Skeletal muscle tissue (tissue), 4 donors: ENCODE data around the gene ENDOG. TPM values are rescaled to one million over a fixed set of nuclear protein-coding genes. Genes with fewer than 3 reads are reported as not detected.
"Not testable (repeated sequence)": the region's sequence is repeated elsewhere in the genome, so short reads cannot be mapped to it uniquely, and the experiment has no call there.

Experiments
- H3K27ac ChIP-seq: one replicate; pipeline ENCODE4 v1.7.0; 2013; ENCODE audit warnings: mild to moderate bottlenecking, low read depth, low read length, inconsistent platforms
- H3K27me3 ChIP-seq, 3 donors: one replicate each; pipeline ENCODE4 v1.7.0; 2013; ENCODE audit warnings: low read length in 3 of 3; ENCODE audit not compliant: control insufficient read depth in 3 of 3, insufficient read depth in 3 of 3
- H3K36me3 ChIP-seq, 3 donors: one replicate each; pipeline ENCODE4 v1.7.0; 2013; ENCODE audit warnings: low read length in 3 of 3; ENCODE audit not compliant: control insufficient read depth in 3 of 3, insufficient read depth in 3 of 3
- H3K4me1 ChIP-seq, 3 donors: one replicate each; pipeline ENCODE4 v1.7.0; 2013; ENCODE audit warnings: low read length in 3 of 3, mild to moderate bottlenecking in 3 of 3; ENCODE audit not compliant: control insufficient read depth in 3 of 3, insufficient read depth in 3 of 3
- H3K4me3 ChIP-seq, 3 donors: one replicate each; pipeline ENCODE4 v1.7.0; 2013; ENCODE audit warnings: low read length in 3 of 3
- H3K9ac ChIP-seq, 3 donors: one replicate each; pipeline ENCODE4 v1.7.0; 2013; ENCODE audit warnings: low read length in 3 of 3, mild to moderate bottlenecking in 3 of 3, moderate library complexity in 2 of 3, low read depth in 1 of 3
- H3K9me3 ChIP-seq, 3 donors: one replicate each; pipeline ENCODE4 v1.7.0; 2013; ENCODE audit warnings: low read length in 3 of 3; ENCODE audit not compliant: control insufficient read depth in 3 of 3
- total RNA-seq: library from RNA; depleted of rRNA; stranded (reverse); fragments of >200 nt; gene quantifications from one replicate; pipeline ENCODE4 v1.2.3, GENCODE V29; 2014
- donor health status: Osteomylitis.

Gene ENDOG
- total RNA-seq, 1 donor from 2014 or later, result 19.3 TPM

- H3K9ac ChIP-seq, result no peak overlapping the region
- no peaks in the 10 kb centered on the region for H3K9me3 ChIP-seq
- no peaks in the 10 kb centered on the region for H3K4me1 ChIP-seq
- H3K27me3 ChIP-seq, result no peaks in the 10 kb centered on the region
- no peak overlapping the region for H3K4me3 ChIP-seq
- H3K27ac ChIP-seq, result no peak overlapping the region
- H3K36me3 ChIP-seq, result peaks cover 8 to 26% (median 23%) of the 10 kb centered on the region in 3 donors
Observed at GRCh38 chr9:128840524-128840923, 22.2 kb downstream of the ENDOG start.

- no peaks in the 10 kb centered on the region for H3K4me1 ChIP-seq
- no peak overlapping the region for H3K27ac ChIP-seq
- H3K36me3 ChIP-seq, result peaks cover 3 to 23% (median 17%) of the 10 kb centered on the region in 3 donors
- H3K4me3 ChIP-seq, result no peak overlapping the region
- no peaks in the 10 kb centered on the region for H3K9me3 ChIP-seq
- H3K27me3 ChIP-seq, result no peaks in the 10 kb centered on the region
- H3K9ac ChIP-seq, result no peak overlapping the region
Observed at GRCh38 chr9:128841694-128842492, 23.6 kb downstream of the ENDOG start.

GRCh38 chr9:128843171-128843570, 24.9 kb downstream of the ENDOG start:
- peaks cover 0 to 14% (median 10%) of the 10 kb centered on the region in 3 donors for H3K36me3 ChIP-seq
- not testable (repeated sequence) for H3K4me1 ChIP-seq, H3K4me3 ChIP-seq, H3K27me3 ChIP-seq, H3K9me3 ChIP-seq, H3K27ac ChIP-seq, H3K9ac ChIP-seq

- no peaks in the 10 kb centered on the region for H3K9me3 ChIP-seq
- peaks cover 0 to 9% (median 7%) of the 10 kb centered on the region in 3 donors for H3K36me3 ChIP-seq
- H3K4me1 ChIP-seq, result no peaks in the 10 kb centered on the region
- H3K27ac ChIP-seq, result no peak overlapping the region
- H3K4me3 ChIP-seq, result no peak overlapping the region
- H3K27me3 ChIP-seq, result no peaks in the 10 kb centered on the region
- H3K9ac ChIP-seq, result no peak overlapping the region
Observed at GRCh38 chr9:128845186-128845931, 27.1 kb downstream of the ENDOG start.

- Histone ChIP-seq H3K36me3 (peaks cover 0 to 9% (median 7%) of the 10 kb centered on the region in 3 donors), H3K4me3 (no peak overlapping the region), H3K27me3 (no peaks in the 10 kb centered on the region), H3K4me1 (no peaks in the 10 kb centered on the region), H3K9me3 (no peaks in the 10 kb centered on the region), H3K27ac (no peak overlapping the region), H3K9ac (no peak overlapping the region)
Observed at GRCh38 chr9:128846680-128847030, 28.4 kb downstream of the ENDOG start.

- Histone ChIP-seq H3K9me3 (no peaks in the 10 kb centered on the region), H3K27ac (no peak overlapping the region), H3K4me3 (no peak overlapping the region), H3K9ac (no peak overlapping the region), H3K27me3 (no peaks in the 10 kb centered on the region), H3K36me3 (peaks cover 0 to 2% (median 0%) of the 10 kb centered on the region in 3 donors), H3K4me1 (no peaks in the 10 kb centered on the region)
Observed at GRCh38 chr9:128847803-128848202, 29.5 kb downstream of the ENDOG start.

GRCh38 chr9:128851024-128851423, 32.7 kb downstream of the ENDOG start:
- not testable (repeated sequence) for H3K4me3 ChIP-seq, H3K4me1 ChIP-seq, H3K27me3 ChIP-seq, H3K9ac ChIP-seq, H3K9me3 ChIP-seq, H3K36me3 ChIP-seq, H3K27ac ChIP-seq

- H3K4me3 ChIP-seq, H3K9me3 ChIP-seq, H3K4me1 ChIP-seq, H3K9ac ChIP-seq, H3K27ac ChIP-seq, H3K27me3 ChIP-seq, H3K36me3 ChIP-seq: not testable (repeated sequence)
Observed at GRCh38 chr9:128851779-128852600, 33.7 kb downstream of the ENDOG start.

- H3K4me3 ChIP-seq, H3K36me3 ChIP-seq, H3K27ac ChIP-seq, H3K9ac ChIP-seq, H3K9me3 ChIP-seq, H3K27me3 ChIP-seq, H3K4me1 ChIP-seq: not testable (repeated sequence)
Observed at GRCh38 chr9:128852646-128853045, 34.3 kb downstream of the ENDOG start.

- H3K27ac ChIP-seq, H3K9ac ChIP-seq, H3K9me3 ChIP-seq, H3K4me3 ChIP-seq, H3K4me1 ChIP-seq, H3K36me3 ChIP-seq, H3K27me3 ChIP-seq: not testable (repeated sequence)
Observed at GRCh38 chr9:128854454-128854853, 36.2 kb downstream of the ENDOG start.
